Measurements from ENCODE around the gene GDF11. TPM values are rescaled to one million over a fixed set of nuclear protein-coding genes. Genes with fewer than 3 reads are reported as not detected.

The GDF11 gene
- total RNA-seq (2014; rRNA removed; shearing (Covaris generic); ENCODE audit: low replicate concordance) = 2.8 and 3.9 TPM in 2 replicates

DNA sequence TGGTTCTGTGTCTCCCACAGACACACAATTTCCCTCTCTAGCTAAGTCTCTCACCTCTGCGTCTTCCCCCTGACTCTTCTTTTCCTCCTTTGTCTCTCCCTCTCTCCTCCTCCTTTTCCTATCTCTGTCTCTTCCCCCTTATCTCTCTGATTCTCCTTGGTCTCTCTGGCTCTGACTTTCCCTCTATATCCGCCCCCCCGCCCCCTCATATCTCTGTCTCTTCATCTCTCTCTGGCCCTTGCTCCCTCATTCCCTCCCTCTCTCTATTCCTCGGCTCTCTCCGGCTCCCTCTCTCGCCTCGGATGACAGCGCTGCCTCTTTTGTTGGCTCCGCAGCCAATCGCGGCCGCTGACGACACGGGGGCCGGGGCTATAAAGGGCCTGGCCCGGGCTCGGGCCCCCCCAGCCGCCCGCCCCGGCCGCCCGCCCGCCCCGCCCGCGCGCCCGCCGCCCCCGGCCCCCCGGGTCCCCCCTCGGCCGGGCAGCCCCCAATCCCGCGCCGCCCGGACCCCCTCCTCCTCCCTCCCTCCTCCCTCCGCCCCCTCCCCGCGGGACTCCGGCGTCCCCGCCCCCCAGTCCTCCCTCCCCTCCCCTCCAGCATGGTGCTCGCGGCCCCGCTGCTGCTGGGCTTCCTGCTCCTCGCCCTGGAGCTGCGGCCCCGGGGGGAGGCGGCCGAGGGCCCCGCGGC, at the start of gene GDF11:
GDF11 (plus strand) TSS at position 404 of the 687 bp plus-strand sequence; CDS start at position 599, 195 bp downstream.
- Histone ChIP-seq H3K27me3 (no peaks in the 10 kb centered on the region), H3K4me3 (peak within 1 kb of the TSS; percentile 65), H3K36me3 (no peaks in the 10 kb centered on the region; the same call in 1 of the 2 replicates), H3K9me3 (no peaks in the 10 kb centered on the region)
- DNase-seq = peak; percentile 84

DNA sequence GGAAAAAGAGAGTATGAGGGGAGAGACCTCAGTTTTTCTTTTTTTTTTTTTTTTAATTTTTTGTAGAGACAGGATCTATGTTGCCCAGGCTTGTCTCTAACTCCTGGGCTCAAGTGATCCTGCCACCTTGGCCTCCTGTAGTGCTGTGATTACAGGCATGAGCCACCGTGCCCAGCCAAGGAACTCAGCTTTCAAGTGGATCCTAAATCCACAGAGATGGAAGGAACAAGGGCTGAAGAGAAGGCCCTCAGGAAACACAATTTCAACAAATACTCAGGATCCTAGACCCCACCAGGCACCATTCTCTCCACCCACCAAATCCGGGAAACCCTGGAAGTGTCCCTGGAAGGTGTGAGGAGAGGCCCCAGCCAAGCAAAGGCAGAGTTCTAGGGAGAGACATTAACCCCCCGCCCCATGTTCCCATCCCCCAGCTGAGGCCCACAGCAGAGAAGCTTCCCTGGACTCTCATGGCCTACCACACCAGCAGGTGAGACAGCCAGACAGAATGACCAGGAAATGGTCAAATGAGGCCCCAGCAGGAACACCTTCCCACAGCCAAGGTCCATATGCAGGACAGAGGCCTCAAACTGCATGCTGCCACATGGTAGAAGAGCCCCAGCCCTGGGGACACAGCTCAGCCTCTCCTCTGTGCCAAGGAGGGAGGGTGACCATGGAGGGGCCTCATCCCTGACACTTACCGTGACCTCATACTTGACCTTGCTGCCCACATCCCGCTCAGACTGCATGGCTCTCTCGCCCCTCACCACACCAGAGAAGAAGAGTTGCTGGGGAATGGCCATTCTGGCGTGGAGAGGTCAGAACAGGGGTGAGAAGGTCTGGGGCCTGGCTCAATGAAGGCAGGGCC, 49.4 kb upstream of the GDF11 start:
- Histone ChIP-seq H3K4me3 (no peak overlapping the region), H3K9me3 (no peaks in the 10 kb centered on the region), H3K27me3 (no peaks in the 10 kb centered on the region), H3K36me3 (no peaks in the 10 kb centered on the region)
- DNase-seq = no peak

DNA sequence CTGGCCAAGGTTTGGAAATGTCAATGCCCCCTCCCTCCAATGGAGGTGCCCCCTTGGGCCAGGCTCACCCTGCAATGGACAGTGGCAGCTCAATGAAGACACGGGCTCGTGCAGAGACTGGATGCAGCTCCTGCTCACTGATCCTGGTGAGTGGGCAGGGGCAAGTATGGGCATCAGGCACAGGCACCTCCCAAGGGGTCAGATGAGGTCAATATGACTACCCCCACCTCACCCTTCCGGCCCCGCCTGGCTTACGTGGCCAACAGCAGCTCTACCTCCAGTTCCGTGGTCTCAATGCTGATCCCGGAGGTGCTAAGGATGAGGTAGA, 48.8 kb upstream of the GDF11 start:
- no peaks in the 10 kb centered on the region for H3K36me3 ChIP-seq
- no peak overlapping the region for H3K4me3 ChIP-seq
- DNase-seq = no peak
- no peaks in the 10 kb centered on the region for H3K9me3 ChIP-seq
- H3K27me3 ChIP-seq = no peaks in the 10 kb centered on the region

DNA sequence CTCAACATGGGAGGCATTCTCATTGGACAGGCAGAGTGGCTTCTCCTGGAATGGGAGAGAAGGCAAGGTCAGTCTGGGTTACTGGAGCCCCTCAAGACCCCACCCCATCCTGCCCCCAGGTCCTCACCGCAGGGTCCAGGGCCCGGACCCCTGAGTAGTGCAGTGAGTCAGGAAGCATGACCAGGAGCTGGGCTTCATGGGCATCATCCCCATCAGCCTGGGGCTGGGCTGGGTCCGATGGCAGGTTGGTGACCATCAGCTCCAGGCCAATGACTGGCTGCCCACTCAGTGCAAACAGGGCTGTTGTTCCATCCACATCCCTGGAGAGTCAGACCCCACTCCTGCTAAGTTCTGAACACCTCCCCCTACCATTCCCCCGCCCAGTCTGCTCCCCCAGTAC, 48.3 kb upstream of the GDF11 start:
- Histone ChIP-seq H3K9me3 (no peaks in the 10 kb centered on the region), H3K36me3 (no peaks in the 10 kb centered on the region), H3K4me3 (no peak overlapping the region), H3K27me3 (no peaks in the 10 kb centered on the region)
- no peak for DNase-seq

DNA sequence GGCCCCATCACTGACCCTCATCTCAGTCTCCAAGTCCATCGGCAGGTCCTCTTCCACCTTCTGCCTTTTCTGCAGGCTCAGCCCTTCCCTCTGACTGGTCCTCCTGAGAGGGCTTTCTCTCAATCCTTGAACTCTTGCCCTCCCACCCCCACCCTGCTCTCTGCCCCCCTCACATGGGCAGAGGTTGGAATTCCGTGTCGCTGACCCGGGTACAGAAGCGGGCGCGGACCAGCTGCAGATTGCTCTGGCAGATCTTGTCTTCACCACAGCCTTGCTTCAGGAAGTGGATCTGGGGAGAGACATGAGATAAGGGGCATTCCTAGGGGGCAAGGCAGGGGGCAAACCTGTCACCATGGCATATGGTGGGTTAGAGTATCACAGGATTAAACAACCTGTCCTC, 47.6 kb upstream of the GDF11 start:
- Histone ChIP-seq H3K36me3 (no peaks in the 10 kb centered on the region), H3K9me3 (no peaks in the 10 kb centered on the region), H3K27me3 (no peaks in the 10 kb centered on the region), H3K4me3 (no peak overlapping the region)
- no peak for DNase-seq

DNA sequence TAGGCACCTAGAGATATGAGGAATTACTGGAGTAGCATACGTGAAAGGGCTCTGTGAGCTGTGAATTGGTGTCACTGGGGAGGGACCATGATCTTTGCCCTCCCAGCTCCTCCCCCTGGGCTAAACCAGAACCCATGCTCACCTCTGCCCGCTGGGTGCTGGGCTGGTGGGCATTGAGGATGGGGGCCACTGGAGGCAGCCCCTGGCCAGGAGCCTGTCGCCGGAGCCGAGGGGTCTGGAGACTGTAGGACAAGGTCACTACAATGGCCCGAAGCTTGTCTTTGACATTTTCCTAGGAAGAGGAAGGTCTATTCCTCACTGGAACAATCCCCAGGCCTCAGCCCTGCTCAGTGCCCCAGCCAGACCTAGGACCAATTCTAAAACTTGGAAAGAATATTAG, 46.8 kb upstream of the GDF11 start:
- Histone ChIP-seq H3K36me3 (no peaks in the 10 kb centered on the region), H3K9me3 (no peaks in the 10 kb centered on the region), H3K27me3 (no peaks in the 10 kb centered on the region), H3K4me3 (no peak overlapping the region)
- no peak for DNase-seq

DNA sequence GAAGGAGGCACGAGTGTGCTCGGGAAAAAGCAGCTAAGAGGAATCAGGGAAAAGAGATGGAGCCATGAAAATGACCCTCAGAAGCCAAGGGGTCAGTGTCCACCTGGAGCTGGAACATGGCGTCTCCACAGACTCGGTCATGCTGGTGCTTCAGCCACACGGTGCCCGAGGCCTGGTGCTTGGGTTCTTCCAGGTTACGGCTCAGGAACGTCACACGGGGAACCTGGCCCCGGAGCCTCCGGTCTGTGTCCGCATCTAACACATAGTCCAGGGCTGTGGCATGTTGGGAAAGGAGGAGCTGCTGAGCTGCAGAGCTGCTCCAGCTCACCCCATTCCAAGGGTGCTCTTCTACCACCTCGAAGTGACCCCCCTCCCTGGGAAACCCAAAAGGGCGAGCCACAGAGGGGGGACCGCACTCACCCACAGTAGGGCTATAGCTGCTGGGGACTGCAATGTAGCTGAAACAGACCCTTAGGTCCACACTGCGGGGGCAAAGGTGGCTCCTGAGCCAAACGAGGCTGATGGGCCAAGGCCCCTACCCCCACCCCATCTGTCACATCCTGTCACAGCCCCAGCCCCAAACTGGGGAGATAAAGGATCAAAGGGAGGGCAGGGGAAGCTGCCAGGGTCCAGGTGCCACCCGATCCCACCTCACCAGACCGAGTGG, 46.0 kb upstream of the GDF11 start:
- no peaks in the 10 kb centered on the region for H3K27me3 ChIP-seq
- no peaks in the 10 kb centered on the region for H3K36me3 ChIP-seq
- H3K4me3 ChIP-seq = no peak overlapping the region
- H3K9me3 ChIP-seq = no peaks in the 10 kb centered on the region
- no peak for DNase-seq

DNA sequence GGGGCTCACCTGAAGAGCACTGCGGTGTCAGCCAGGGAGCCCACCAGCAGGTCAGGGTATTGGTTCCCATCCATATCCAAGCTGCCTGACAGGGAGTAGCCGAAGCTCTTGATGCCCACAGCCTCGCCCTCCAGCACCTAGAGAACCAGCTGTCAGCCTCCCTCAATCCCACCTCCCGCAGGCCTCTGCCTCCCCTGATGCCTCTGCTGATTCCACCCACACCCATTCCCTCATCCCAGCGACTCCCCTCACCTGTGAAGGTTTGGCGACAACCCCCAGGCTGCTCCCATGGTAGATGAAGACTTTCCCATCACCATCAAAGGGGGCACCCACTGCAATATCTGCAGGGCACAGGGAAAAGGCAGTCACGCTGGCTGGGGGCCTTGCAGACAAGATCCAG, 45.2 kb upstream of the GDF11 start:
- Histone ChIP-seq H3K36me3 (no peaks in the 10 kb centered on the region), H3K4me3 (no peak overlapping the region), H3K27me3 (no peaks in the 10 kb centered on the region), H3K9me3 (no peaks in the 10 kb centered on the region)
- no peak for DNase-seq

DNA sequence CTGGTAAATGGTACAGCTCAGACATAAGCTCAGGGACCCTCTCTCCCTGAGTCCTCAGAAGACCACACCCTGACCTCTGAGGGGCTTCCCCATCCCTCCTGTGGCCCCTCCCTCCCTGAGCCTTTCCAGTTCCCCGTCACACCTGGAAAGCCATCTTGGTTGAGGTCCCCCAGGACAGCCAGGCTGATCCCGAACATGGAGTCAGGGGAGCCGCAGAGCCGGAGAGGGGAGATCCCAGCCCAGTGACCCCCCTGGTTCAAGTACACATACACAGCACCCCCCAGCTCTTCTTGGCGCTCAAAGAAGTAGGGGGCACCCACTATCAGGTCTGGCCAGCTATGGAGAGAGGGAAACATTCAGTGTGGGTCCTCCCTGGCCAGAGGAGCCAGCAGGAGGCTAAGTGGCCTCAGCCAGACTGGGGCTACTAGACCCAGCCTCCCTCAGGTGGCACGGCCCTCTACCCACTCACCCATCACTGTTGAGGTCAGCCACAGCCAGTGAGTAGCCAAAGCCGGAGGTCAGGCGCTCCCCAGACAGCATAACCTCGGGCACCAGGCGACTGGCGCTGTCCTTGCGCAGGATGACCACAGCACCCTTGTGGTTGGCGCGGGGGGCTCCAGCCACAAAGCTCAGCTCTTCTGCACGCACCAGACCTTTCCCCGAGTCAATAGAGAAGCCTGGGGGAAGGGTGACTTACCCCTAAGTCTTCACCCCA, 44.5 kb upstream of the GDF11 start:
- no peaks in the 10 kb centered on the region for H3K9me3 ChIP-seq
- H3K27me3 ChIP-seq = no peaks in the 10 kb centered on the region
- H3K36me3 ChIP-seq = no peaks in the 10 kb centered on the region
- no peak for DNase-seq
- no peak overlapping the region for H3K4me3 ChIP-seq

DNA sequence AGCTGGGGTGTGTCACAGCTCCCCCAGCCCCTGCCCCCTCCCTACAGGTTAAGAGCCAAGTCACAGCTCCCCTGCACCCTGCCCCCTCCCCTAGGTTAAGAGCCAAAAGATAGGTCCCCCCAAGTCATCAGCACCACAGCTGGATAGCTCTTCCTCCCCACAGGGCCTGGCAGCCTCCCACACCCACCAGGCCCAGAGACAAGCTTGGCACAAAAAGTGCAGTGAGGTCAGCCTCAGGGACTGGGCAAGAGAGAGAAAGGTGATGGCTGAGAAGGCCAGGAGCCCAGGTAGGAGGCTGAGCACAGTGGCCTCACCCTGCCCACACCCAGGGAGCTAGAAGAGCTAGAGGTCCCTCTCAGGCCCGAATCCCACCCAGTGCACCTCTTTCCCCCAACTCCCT, 44.0 kb upstream of the GDF11 start:
- Histone ChIP-seq H3K36me3 (no peaks in the 10 kb centered on the region), H3K4me3 (no peak overlapping the region), H3K27me3 (no peaks in the 10 kb centered on the region), H3K9me3 (no peaks in the 10 kb centered on the region)
- no peak for DNase-seq

DNA sequence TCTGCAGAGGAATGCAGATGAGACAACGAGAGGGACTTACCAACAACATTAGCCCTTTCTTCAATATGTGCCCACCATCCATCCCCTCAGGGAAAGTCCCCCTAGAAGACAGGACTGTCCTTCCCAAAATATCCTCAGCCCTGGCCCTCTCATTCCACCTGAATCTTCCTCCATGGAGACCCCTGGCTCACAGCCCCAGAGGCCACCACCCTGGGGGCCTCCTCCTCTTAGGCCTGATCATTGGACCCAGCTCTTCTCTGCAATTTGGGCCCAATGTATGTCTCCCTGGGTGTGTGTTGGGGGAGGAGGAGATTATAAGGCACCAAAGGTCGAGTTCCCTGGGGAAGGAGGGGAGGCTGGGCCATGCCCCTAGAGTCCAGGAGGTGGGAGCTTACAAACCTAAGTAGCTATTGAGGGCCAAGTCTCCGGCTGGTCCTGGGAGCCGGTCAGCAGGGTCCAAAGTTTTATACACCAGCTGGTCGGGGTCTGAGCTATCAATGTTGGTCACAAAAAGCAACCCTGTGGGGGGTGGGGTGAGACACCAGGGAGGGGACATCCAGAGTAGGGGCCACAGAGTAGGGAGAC, 43.4 kb upstream of the GDF11 start:
- Histone ChIP-seq H3K36me3 (no peaks in the 10 kb centered on the region), H3K4me3 (no peak overlapping the region), H3K27me3 (no peaks in the 10 kb centered on the region), H3K9me3 (no peaks in the 10 kb centered on the region)
- DNase-seq = no peak

DNA sequence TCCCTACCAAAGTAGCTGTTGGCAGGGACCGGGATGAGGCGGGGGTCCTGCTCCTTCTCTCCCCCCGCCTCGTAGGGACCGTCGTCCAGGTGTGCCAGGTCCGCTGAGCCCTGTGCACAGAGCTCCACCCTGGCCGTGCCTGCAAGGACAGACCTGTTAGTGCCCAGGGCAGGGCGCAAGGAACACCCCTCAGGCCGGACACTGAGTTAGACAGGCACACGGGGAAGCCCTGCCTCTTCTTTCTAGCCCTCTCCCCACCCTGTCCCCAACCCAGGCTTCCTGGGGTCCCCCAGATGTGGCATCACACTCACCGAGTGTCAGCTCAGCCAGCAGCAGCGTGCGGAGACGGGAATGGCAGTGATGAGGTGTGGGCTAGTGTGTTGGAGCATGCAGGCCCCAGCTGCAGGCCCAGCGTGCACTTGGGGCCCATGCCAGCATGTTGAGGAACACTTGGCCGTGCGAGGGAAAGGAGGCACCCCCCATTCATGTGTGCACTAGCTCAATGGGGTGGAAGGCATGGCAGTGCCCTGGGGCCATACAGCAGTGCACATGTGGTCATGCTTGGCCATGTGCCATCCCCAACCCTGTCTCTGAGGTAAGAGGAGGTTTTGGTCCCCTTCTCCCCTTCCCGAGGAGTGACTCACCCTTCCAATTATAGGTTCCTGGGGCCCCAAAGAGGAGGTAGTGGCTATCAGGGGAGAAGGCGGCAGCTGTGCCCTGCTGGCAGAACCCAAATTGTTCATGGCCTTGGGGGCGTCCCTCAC, 42.5 kb upstream of the GDF11 start:
- Histone ChIP-seq H3K4me3 (no peak overlapping the region), H3K36me3 (no peaks in the 10 kb centered on the region), H3K27me3 (no peaks in the 10 kb centered on the region), H3K9me3 (no peaks in the 10 kb centered on the region)
- DNase-seq = peak; percentile 56

DNA sequence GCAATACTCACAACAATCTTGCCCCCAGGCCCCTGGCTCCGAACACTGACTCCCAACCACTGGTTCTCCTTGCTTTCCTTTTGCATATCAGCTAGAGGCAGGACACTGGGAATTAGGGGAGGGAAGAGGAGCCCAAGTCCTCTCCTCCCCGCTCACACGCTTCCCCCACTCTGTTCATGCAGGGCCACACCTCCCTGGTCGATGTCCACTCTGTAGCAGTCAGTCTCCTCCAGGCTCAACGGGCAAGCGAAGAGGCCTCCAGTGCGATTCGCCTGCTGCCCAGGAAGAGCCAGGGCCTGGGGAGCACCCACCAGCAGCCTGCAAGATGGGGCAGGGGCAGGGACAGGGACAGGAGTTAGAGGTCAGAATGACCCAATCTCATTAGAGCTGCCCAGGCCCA, 40.1 kb upstream of the GDF11 start:
- no peak for DNase-seq
- H3K4me3 ChIP-seq = no peak overlapping the region
- no peaks in the 10 kb centered on the region for H3K36me3 ChIP-seq
- no peaks in the 10 kb centered on the region for H3K27me3 ChIP-seq
- H3K9me3 ChIP-seq = no peaks in the 10 kb centered on the region

DNA sequence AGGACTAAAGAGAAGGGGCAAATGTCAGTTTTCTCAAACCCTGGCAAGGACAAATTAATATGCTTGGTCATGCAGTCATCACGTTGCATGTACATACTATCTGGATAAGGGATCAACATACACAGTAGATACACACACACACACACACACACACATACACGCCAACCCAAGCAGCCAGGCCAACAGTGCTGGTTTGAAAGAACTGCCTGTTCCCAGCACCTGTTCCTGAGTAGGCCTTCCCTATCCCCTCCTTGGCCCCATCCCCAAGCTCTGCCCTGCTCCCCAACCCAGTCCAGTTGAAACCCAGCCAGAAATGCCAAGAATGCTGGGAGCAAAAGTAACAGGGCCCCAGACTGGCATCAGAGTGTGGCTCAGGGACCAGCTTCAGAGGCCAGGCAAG, 39.6 kb upstream of the GDF11 start:
- DNase-seq = no peak

DNA sequence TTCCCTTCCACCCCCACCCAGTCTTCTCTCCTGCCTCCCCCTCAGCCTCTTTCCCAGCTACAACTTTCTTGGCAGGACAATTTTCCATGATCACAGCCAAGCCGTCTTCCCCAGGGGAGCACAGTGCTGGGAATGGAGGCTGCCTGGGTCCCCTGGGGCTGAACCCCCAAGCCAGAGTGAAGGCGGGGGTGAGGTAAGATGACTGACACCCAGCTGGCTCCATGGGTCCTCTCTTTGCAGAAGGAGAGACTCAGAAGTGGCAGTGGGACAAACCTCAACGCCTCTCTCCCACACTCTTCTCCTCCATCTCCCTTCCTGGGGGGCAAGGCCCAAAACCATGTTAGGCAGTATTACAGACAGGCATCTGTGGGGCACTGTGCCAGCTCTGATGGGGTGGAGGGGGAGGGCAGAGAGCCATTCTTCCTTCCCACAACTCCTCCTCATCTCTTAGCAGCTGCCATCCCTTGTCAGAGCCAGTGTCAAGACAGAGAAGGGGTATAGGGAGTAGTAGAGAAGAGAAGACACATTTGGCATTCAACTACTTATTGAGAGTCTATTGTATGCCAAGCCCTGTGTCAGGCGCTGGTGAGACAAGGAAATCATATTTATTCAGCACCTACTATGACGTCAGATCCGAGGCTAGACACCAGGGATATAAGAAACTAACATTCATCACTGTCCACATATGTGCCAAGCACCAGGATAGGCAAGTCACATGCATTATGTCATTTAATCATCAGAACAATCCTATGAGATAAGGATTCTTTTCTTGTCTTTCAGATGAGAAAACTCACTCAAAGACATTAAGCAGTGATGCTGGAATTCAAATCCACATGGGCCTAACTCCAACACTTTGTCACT, 38.8 kb upstream of the GDF11 start:
- Histone ChIP-seq H3K9me3 (no peaks in the 10 kb centered on the region), H3K27me3 (no peaks in the 10 kb centered on the region), H3K4me3 (no peak overlapping the region), H3K36me3 (no peaks in the 10 kb centered on the region)
- DNase-seq = no peak

More for the DNA sequence above, 39.6 kb upstream of the GDF11 start:
- no peaks in the 10 kb centered on the region for H3K27me3 ChIP-seq
- H3K4me3 ChIP-seq = no peak overlapping the region
- H3K9me3 ChIP-seq = no peaks in the 10 kb centered on the region
- no peaks in the 10 kb centered on the region for H3K36me3 ChIP-seq

Data from MG63 (cell line).